Natural killer cell (primary cell): ENCODE data around the gene AGAP2. TPM values are rescaled to one million over a fixed set of nuclear protein-coding genes. Genes with fewer than 3 reads are reported as not detected.

ENCODE experiments used
- ATAC-seq, 3 donors: fragments of 150-1000 bp in 2 of 3; fragments of 200-7000 bp in 1 of 3; cut with Tn5 transposase; 1 replicate in 1 of 3; 2 replicates in 2 of 3; pipeline ENCODE4 v1.10.0; 2021; ENCODE audit warnings: mild to moderate bottlenecking in 2 of 3, moderate library complexity in 2 of 3
- DNase-seq, 2 donors: peaks; one replicate each; pipeline versions ENCODE4 v3.0.0 to v3.0.0-alpha.2; 2013 to 2021; ENCODE audit warnings: mixed read lengths in 1 of 2
- H3K27ac ChIP-seq: one replicate; pipeline ENCODE4 v1.5.1; 2013; ENCODE audit warnings: mild to moderate bottlenecking, low read length
- H3K27me3 ChIP-seq: one replicate; pipeline ENCODE4 v1.6.1; 2013; ENCODE audit warnings: low read length; ENCODE audit not compliant: control insufficient read depth, insufficient read depth
- H3K36me3 ChIP-seq: one replicate; pipeline ENCODE4 v1.6.1; 2013; ENCODE audit warnings: low read length; ENCODE audit not compliant: control insufficient read depth, insufficient read depth
- H3K4me1 ChIP-seq: one replicate; pipeline ENCODE4 v1.6.1; 2013; ENCODE audit warnings: low read length; ENCODE audit not compliant: control insufficient read depth, insufficient read depth
- H3K4me3 ChIP-seq: one replicate; pipeline ENCODE4 v1.5.1; 2013; ENCODE audit warnings: low read length
- H3K9me3 ChIP-seq: one replicate; pipeline ENCODE4 v1.6.1; 2013; ENCODE audit warnings: low read length; ENCODE audit not compliant: control insufficient read depth, insufficient read depth
- H3K27ac Mint-ChIP-seq, 2 donors: one replicate each; pipeline ENCODE4 v1.8.0; 2022; ENCODE audit warnings: mild to moderate bottlenecking in 2 of 2, mixed read lengths in 2 of 2, moderate library complexity in 1 of 2
- H3K27me3 Mint-ChIP-seq, 2 donors: one replicate each; pipeline ENCODE4 v1.8.0; 2022; ENCODE audit warnings: low read depth in 2 of 2, mixed read lengths in 2 of 2
- H3K36me3 Mint-ChIP-seq: one replicate; pipeline ENCODE4 v1.8.0; 2022; ENCODE audit warnings: mixed read lengths
- H3K4me1 Mint-ChIP-seq, 2 donors: one replicate each; pipeline ENCODE4 v1.8.0; 2022; ENCODE audit warnings: mixed read lengths in 2 of 2
- H3K4me3 Mint-ChIP-seq: one replicate; pipeline ENCODE4 v1.8.0; 2022; ENCODE audit warnings: mild to moderate bottlenecking, moderate library complexity, mixed read lengths
- H3K9me3 Mint-ChIP-seq, 2 donors: one replicate each; pipeline ENCODE4 v1.8.0; 2022; ENCODE audit warnings: mixed read lengths in 2 of 2
- CTCF ChIP-seq: fragments of 200-600 bp; IDR thresholded peaks from one replicate; pipeline ENCODE4 v1.8.0; 2022; ENCODE audit warnings: antibody characterized with exemption
- WGBS: methylation state at CpG from one replicate; pipeline ENCODE4 v1.1.7; 2013; ENCODE audit warnings: missing lambda C conversion rate; ENCODE audit not compliant: insufficient coverage; 5-methylcytosine and 5-hydroxymethylcytosine counted together
- intact Hi-C: fragments of 100-400 bp; cut with micrococcal nuclease; formaldehyde crosslinking; loops from one replicate; pipeline ENCODE4 v1.14.2; 2022
- total RNA-seq, 4 donors: library from RNA; stranded (reverse); fragments of 120-200 nt in 1 of 4; gene quantifications; one replicate each; pipeline versions ENCODE4 v1.2.3 to v1.2.4, GENCODE V29; 2013 to 2022

The AGAP2 gene
- total RNA-seq, 3 donors from 2014 or later (not counting 1 experiment from before 2014, with no cell fraction given) = 54.1 to 63.5 (median 54.8) TPM

DNA sequence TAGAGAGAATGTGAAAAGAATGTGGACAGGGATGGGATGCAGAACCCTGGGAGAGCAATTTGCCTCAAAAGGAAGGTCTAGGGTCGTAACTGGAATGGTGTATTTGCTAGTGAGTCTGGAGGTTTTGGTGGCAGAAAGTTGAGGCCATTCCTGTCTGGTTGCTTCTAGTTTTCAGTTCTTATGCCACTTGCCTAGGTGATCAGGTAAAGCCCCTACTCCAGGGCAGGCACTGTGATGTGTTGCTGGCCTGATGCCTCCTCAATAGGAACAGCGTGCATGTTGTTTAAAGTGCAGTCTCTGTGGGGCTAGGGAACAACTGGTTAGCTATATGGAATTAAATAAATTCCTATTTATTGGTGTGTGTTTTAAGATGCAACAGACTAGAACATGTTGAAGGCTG lies 38.2 kb downstream of the AGAP2 start:
- peaks cover 6 to 14% of the 10 kb centered on the region in 2 donors for H3K4me1 Mint-ChIP-seq
- Histone ChIP-seq H3K27me3 (no peaks in the 10 kb centered on the region), H3K4me1 (no peaks in the 10 kb centered on the region), H3K27ac (no peak overlapping the region), H3K9me3 (peaks cover 4% of the 10 kb centered on the region), H3K36me3 (peaks cover 50% of the 10 kb centered on the region), H3K4me3 (no peak overlapping the region)
- whole genome bisulfite sequencing = 98% methylated on average over 2 of the region's 2 CpGs
- intact Hi-C loops = no loop called here
- H3K27ac Mint-ChIP-seq = no peak overlapping the region
- no peak overlapping the region for H3K4me3 Mint-ChIP-seq
- DNase-seq = no peak
- ATAC-seq = no peak
- TF ChIP-seq CTCF = no peak
- H3K27me3 Mint-ChIP-seq = no peaks in the 10 kb centered on the region
- peaks cover 15% of the 10 kb centered on the region for H3K36me3 Mint-ChIP-seq
- no peaks in the 10 kb centered on the region for H3K9me3 Mint-ChIP-seq

- Mint-ChIP-seq H3K27ac (no peak overlapping the region), H3K36me3 (peaks cover 8% of the 10 kb centered on the region), H3K4me3 (no peak overlapping the region), H3K4me1 (peaks cover 6 to 14% of the 10 kb centered on the region in 2 donors), H3K27me3 (no peaks in the 10 kb centered on the region), H3K9me3 (no peaks in the 10 kb centered on the region)
- intact Hi-C loops = no loop called here
- H3K4me1 ChIP-seq = peaks cover 11% of the 10 kb centered on the region
- DNase-seq (no peak), ATAC-seq (no peak)
- H3K9me3 ChIP-seq = no peaks in the 10 kb centered on the region
- no peak for TF ChIP-seq CTCF
- H3K27ac ChIP-seq = no peak overlapping the region
- no peak overlapping the region for H3K4me3 ChIP-seq
- WGBS = 98% methylated on average over 3 of the region's 3 CpGs
- H3K27me3 ChIP-seq = no peaks in the 10 kb centered on the region
- H3K36me3 ChIP-seq = peaks cover 40% of the 10 kb centered on the region
Measured at GRCh38 chr12:57698414-57698813, 40.1 kb downstream of the AGAP2 start.

GRCh38 chr12:57697076-57697475 lies 41.5 kb downstream of the AGAP2 start:
- H3K27me3 ChIP-seq = no peaks in the 10 kb centered on the region
- no peak overlapping the region for H3K4me3 Mint-ChIP-seq

More at GRCh38 chr12:57697076-57697475, 41.5 kb downstream of the AGAP2 start:
- ATAC-seq (no peak), DNase-seq (no peak)
- Histone ChIP-seq H3K9me3 (no peaks in the 10 kb centered on the region), H3K27ac (no peak overlapping the region), H3K4me1 (peaks cover 14% of the 10 kb centered on the region), H3K4me3 (no peak overlapping the region), H3K36me3 (peaks cover 29% of the 10 kb centered on the region)
- no peaks in the 10 kb centered on the region for H3K27me3 Mint-ChIP-seq
- no peak for TF ChIP-seq CTCF
- no peaks in the 10 kb centered on the region for H3K9me3 Mint-ChIP-seq
- intact Hi-C loops = no loop called here
- H3K36me3 Mint-ChIP-seq = no peaks in the 10 kb centered on the region
- no peak overlapping the region for H3K27ac Mint-ChIP-seq
- WGBS = 100% methylated on average over 1 of the region's 1 CpG
- peaks cover 6 to 14% of the 10 kb centered on the region in 2 donors for H3K4me1 Mint-ChIP-seq
